ENCODE data around the gene ATF4.

ATF4 gene, protein sequence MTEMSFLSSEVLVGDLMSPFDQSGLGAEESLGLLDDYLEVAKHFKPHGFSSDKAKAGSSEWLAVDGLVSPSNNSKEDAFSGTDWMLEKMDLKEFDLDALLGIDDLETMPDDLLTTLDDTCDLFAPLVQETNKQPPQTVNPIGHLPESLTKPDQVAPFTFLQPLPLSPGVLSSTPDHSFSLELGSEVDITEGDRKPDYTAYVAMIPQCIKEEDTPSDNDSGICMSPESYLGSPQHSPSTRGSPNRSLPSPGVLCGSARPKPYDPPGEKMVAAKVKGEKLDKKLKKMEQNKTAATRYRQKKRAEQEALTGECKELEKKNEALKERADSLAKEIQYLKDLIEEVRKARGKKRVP

DNA sequence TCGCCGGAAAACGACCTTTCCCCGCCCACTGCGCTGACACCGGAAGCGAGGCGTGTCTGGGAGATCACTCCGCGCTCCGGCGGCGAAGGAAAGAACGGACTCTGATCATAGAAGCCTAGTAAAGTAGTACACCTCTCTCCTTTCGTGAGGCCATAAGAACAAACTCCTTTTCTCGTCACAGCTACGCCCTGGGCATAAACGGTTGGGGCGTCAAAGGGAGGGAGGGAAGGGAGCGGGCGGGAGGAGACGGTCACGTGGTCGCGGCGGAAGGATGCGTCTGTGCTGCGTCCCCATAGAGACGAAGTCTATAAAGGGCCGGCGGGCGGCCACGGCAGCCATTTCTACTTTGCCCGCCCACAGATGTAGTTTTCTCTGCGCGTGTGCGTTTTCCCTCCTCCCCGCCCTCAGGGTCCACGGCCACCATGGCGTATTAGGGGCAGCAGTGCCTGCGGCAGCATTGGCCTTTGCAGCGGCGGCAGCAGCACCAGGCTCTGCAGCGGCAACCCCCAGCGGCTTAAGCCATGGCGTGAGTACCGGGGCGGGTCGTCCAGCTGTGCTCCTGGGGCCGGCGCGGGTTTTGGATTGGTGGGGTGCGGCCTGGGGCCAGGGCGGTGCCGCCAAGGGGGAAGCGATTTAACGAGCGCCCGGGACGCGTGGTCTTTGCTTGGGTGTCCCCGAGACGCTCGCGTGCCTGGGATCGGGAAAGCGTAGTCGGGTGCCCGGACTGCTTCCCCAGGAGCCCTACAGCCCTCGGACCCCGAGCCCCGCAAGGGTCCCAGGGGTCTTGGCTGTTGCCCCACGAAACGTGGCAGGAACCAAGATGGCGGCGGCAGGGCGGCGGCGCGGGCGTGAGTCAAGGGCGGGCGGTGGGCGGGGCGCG, at the start of gene ATF4:
Gene ATF4 (plus strand): TSS at position 337 of the 880 bp plus-strand sequence. CDS start 884 bp downstream, outside the sequence.
- DNase-seq (ENCODE audit: low spot score): peak; percentile 92

DNA sequence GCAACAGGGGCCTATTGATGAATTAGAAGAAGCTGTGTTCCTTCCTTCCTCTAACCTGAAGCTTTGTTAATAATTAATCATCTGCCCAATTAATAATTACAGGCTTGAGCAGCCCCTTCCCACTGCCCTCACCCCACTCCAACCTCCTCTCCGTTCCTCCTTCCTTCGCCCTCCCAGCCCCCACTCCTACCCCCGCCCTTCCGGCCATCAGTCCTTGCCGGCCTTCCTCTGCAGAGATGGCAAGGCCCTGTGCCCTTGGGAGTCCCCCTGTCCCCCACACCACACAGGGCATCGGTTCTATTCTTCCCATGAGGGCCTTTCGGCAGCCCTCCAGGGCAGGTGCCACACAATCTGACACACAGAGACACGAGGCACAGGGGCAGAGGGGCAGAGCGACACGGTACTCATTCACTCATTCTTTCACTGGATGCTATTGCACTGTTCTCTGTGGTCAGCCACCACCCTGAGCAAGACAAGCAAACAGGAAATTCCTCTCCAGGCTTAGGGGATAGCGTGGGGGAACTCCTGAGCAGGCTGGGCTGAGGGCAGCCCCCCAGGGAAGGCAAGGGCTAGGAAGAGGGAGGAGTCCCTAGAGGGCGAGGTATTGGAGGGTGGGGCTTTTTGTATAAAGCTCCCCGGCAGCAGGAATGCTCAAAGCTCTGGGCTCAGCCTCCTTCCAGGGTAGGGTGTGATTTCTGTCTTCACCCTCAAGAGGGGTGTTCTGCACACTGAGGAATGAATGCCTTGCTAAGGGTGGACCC, 48.8 kb upstream of the ATF4 start:
- DNase-seq (ENCODE audit: low spot score): peak; percentile 4

DNA sequence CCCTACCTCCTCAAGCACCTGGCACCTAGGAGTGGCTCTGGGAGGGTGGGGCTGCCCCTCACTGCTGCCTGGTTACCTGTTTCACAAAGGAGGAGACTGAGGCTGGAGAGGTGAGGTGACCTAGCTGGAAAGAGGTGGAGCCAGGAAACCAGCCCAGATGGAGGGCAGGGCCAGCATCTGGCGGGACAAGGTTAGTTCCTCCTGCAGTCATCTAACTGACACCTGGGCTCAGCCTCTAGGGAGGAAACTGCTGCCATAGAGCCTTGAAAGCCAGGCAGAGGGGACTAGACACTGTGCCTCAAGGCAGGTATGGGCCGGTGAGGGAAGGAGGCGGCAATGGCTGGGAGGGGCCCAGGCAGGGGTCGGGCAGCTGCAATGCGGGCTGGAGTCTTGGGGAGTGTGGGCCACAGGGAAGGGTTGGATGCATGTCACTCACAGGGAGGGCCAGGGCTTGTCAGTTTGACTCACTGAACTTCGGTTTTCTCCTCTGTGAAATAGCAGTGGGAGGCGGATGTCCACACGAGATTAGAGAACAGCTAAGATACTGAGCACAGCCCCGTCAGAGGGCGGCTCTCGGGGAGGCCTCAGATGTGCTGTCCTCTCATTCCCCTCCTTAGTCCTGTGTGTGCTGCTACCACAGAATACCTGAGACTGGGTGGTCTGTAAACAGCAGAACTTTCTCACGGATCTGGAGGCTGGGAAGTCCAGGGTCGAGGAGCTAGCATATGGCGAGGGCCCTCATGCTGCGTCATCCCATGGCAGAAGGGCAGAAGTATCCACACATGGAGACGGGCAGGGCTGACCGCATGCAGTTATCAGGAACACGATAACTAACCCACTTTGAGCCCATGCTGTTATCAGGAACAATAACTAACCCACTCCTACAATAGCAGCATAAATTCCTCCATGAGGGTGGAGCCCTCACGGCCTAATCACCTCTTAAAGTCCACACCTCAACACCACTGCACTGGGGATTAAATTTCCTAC, 47.5 kb upstream of the ATF4 start:
- no peak for DNase-seq (ENCODE audit: low spot score)

DNA sequence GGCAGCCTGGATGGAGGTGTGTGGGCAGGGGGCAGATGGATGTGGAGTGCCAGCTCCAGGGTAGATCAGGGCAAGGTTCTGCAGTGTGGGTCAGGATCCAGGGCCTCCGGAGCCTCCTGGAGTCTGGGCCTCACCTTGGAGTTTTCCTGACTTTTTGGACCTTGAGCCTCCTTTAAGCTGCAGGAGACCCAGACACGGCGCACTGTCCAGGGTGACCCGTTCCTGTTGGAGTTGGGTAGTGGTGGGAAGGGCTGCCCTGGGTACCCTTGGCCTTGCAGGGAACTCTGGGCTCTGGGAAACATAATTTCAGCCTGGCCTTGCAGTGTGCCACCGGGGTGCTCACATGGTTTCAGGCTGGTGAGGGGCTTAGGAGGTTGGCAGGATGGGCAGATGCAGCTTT, 46.5 kb upstream of the ATF4 start:
- DNase-seq (ENCODE audit: low spot score): no peak

DNA sequence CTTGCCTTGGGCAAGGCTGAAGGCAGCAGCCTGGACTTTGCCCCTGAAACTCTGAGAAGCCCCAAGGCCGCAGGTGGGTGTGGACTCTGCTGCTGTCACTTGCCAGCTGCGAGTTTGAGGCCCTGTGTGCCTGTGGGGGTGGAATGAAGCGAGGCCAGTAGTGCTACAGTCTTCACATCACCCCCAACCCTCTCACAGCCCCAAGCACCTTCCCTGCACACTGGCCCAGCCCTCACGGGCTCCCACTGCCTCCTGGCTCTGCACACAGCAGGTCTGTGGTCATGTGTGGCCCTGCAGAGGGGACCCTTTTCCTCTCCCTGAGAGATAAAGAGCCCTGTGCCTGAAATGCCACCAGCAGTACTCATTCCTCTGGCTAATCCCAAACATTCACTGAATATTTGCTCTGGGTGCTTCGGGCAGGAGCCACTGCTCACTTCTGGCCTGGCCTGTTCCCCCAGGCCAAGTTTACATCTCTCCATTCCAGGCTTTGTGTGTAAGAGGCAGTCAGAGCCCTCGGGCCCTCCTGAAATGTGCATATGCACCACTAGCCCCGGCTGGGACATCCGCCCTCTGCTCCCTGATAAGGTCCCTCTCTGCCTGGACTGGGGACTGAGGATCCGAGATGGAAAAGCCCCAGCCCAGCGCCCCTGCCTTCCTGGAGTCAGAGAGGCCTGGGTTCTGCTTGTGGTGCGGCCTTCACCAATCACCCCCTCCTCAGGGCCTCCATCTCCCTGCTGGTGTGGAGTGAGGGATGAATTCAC, 45.8 kb upstream of the ATF4 start:
- DNase-seq (ENCODE audit: low spot score): no peak

DNA sequence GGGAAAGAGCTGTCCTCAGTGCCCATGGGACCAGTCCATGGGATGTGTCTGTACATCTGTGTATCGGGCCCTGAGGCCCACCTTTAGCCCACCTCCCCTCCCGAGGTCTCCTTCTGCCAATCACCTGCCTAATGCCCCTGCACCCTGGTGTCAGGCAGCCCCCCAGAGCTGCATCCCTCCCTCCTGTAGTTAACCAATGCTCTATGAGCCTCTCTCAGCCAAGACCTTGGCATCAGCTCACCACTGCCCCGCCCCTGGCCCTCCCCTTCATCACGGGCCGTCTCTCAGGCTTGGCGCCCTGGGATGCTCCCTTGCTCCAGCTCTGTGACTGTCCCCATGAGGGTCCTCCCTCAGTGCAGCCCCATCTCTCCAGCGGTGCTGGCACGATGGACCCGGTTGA, 45.0 kb upstream of the ATF4 start:
- DNase-seq (ENCODE audit: low spot score): no peak

DNA sequence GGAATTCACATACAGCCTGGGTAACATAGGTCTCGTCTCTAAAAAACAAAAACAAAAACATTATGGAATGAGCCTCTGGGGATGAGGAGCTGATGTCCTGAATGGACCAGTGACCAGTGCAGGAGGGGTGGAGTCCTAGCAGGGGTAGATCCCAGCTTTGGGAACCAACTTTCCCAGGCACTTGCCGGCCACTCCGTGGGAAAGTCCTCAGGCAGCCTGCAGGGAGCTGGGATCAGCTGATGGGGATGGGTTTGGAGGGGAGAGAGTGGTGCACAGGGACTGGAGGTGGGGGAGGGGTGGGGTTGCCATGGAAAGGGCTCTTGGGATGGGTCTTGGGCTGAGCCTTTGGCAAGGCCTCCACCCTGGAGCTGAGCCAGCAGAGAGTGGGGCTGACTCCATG, 44.5 kb upstream of the ATF4 start:
- DNase-seq (ENCODE audit: low spot score): no peak

DNA sequence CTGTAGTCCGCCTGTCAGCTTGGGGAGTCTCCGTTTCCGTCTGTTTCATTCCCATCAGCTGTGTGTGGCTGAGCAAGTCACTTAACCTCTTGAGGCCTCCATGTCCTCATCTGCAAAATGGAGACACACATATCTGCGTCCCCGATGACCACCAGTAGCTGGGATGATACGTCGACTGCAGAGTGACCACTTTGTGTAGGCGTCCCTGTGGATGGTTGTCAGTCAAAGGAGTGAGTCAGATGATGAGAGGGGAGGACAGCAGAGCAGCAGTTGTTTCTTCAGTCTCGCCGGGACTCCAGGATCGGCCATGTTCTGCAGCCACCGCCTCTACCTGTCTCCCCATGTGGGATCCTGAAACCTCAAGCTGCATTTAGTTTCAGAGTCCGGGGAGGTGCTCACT, 43.7 kb upstream of the ATF4 start:
- DNase-seq (ENCODE audit: low spot score): no peak

DNA sequence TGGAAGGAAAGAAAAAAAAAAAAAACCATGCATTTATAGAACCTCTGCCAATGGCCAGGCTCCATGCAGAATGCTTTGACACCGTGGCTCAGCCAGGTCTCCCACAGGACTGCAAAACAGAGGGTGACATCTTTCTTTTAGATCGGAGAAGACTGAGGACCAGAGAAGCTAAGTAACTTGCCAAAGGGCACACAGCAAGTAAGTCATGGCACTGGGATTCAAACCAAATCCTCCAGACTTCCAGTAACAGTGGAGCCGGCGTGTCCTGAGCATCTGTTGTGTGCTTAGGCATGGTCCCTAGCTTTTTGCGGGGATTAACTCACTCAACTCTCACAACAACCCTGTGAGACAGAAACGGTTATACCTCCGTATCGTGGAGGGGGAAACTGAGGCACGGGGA, 42.8 kb upstream of the ATF4 start:
- no peak for DNase-seq (ENCODE audit: low spot score)

DNA sequence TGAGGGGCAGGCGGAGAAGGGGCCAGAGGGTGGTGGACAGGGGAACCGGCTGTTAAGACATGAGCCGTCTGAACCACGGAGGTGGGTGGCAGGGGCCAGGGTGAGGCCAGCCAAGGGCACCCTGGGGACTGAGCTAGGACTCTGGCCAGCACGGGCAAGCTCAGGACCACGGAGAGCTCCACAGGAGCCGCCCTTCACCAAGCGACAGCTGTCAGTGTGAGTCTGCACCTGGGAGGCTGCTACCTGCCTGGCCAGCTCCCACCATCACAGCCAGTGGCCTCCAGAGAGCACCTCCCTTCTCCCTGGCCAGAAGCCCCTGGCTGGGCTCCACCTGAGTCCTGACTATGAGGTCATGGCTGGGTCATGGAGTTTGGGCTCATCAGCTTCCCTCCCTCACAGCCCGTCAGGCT, 41.9 kb upstream of the ATF4 start:
- no peak for DNase-seq (ENCODE audit: low spot score)

DNA sequence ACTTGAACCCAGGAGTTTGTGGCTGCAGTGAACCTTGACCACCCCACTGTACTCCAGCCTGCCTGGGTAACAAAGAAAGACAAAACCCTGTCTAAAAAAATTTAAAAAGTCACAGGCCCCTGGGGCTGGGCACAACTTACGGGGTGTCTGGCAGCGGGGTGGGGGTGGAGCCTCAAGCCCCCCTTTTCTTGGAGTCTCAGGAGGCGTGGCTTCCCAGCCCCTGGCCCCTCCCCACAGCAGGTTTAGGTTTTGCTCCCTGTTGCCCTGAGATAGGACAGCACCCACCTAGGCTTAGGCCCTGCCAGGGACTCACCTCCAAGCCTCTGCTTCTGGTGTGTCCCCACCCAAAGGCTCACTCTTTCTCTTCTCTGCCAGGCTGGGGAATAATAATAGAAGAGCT, 41.1 kb upstream of the ATF4 start:
- no peak for DNase-seq (ENCODE audit: low spot score)

DNA sequence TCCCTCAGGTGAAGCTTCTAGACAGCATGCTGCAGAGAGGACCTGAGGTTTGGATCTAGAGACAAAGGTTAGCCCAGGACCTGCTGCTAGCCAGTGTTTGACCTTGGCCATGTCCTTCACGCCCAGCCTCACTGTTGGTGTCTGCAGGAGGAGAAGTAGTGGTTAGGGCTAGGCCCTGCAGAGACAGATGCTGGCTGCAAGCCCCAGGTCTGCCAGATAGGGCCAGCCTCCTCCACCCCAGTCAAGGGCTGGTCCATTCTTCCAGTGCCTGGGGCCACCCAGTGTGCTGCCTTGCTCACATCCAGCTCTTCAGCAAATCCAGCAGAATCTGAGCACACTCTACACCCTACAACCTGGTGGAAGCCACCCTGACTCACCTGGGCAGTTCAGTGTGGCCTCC, 39.8 kb upstream of the ATF4 start:
- no peak for DNase-seq (ENCODE audit: low spot score)

DNA sequence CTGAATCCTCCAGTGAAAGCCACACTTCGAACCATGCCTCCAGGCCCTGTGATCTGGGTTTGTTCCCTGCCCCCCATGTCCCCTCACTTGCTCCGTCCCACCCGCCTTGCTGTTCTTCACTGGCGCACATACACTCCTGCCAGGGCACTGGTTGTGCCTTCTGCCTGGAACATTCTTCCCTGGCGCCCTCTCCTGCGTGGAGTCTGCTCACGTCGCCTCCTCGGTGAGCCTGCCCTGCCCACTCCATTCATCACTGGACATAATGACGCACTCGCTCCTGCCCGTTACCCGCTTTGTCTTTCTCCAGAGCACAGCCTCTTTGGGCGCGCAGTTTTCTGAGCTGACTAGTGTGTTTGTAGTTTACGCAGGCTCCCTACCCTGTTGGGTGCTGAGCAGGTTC, 39.3 kb upstream of the ATF4 start:
- DNase-seq (ENCODE audit: low spot score): no peak

DNA sequence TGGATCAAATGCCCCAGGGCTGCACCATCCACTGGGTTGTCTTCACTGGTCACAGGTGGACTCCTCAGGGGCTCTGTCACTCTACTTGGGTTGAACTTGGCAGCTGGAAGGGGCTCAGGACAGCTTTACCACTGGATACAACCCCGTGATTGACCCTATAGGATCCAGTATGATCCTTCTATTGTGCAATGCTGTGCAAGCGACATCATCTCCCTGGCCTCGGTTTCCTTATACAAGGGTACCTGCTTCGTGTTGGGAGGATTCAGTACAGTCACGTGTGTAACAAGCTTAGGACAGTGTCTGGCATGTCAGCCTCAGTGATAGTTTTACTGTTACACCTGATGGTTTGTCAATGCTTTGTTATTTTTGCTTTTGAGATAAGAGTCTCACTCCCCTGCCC, 38.8 kb upstream of the ATF4 start:
- no peak for DNase-seq (ENCODE audit: low spot score)

DNA sequence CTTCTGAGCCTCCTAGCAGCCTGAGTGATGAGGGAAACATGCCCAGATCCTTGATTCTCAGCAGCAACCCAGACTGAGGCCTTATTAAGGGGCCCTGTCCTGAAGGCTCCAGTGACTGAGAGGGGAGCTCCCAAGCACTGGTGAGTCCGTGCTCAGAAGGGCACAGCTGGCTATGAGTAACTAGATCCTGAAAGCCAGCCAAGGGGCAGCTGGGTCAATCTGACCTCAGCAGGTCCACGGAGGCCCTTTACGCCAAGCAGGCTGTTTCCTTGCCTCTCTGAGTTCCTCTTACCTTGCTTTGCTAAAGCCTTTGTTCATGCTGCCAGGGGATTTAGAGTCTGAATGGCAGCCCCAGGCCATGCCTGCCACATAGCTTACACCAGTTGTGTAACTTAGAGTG, 37.6 kb upstream of the ATF4 start:
- no peak for DNase-seq (ENCODE audit: low spot score)

DNA sequence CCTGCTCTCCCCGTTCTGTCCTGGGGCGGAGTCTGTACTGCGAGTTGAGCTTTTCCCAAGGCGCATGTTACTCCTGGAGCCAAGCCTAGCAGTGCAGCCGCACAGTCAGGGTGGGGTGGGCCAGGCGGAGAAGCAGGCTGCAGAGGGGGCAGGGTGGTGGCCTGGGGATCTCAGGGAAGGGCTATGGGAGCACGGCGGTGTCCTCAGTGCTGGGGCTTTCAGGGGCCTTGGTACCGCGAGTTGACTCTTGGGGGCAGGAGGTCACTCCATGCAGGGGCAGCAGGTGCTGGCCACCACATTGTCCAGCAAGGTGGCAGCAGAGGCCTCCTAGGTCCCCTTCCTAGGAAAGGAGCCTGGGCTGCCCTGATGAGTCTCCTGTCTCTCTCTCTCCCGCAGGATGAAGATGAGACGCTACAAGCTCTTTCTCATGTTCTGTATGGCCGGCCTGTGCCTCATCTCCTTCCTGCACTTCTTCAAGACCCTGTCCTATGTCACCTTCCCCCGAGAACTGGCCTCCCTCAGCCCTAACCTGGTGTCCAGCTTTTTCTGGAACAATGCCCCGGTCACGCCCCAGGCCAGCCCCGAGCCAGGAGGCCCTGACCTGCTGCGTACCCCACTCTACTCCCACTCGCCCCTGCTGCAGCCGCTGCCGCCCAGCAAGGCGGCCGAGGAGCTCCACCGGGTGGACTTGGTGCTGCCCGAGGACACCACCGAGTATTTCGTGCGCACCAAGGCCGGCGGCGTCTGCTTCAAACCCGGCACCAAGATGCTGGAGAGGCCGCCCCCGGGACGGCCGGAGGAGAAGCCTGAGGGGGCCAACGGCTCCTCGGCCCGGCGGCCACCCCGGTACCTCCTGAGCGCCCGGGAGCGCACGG, 33.2 kb upstream of the ATF4 start:
- no peak for DNase-seq (ENCODE audit: low spot score)

DNA sequence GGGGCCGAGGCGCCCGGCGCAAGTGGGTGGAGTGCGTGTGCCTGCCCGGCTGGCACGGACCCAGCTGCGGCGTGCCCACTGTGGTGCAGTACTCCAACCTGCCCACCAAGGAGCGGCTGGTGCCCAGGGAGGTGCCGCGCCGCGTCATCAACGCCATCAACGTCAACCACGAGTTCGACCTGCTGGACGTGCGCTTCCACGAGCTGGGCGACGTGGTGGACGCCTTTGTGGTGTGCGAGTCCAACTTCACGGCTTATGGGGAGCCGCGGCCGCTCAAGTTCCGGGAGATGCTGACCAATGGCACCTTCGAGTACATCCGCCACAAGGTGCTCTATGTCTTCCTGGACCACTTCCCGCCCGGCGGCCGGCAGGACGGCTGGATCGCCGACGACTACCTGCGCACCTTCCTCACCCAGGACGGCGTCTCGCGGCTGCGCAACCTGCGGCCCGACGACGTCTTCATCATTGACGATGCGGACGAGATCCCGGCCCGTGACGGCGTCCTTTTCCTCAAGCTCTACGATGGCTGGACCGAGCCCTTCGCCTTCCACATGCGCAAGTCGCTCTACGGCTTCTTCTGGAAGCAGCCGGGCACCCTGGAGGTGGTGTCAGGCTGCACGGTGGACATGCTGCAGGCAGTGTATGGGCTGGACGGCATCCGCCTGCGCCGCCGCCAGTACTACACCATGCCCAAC, 32.4 kb upstream of the ATF4 start:
- no peak for DNase-seq (ENCODE audit: low spot score)

DNA sequence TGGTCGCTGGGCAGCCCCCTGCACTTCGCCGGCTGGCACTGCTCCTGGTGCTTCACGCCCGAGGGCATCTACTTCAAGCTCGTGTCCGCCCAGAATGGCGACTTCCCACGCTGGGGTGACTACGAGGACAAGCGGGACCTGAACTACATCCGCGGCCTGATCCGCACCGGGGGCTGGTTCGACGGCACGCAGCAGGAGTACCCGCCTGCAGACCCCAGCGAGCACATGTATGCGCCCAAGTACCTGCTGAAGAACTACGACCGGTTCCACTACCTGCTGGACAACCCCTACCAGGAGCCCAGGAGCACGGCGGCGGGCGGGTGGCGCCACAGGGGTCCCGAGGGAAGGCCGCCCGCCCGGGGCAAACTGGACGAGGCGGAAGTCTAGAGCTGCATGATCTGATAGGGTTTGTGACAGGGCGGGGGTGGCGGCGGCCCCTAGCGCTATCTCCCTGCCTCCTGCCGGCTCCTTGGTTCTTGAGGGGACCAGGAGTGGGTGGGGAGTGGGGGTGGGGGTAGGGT, 31.7 kb upstream of the ATF4 start:
- DNase-seq (ENCODE audit: low spot score): no peak
